ENCODE results near the gene ADAMTS7. TPM values are rescaled to one million over a fixed set of nuclear protein-coding genes. Genes with fewer than 3 reads are reported as not detected.

Gene ADAMTS7
- total and polyA plus RNA-seq, 2 of the 4 experiments (the other 2 are of a cell fraction): 1.4 to 12.6 TPM

GRCh38 chr15:78810003-78810361, 1.3 kb downstream of the ADAMTS7 start:
- Histone ChIP-seq H4K20me1 (ENCODE audit: insufficient read depth, low read length) (peaks cover 23% of the 10 kb centered on the region; the same call in 1 of the 2 replicates), H3K27ac (ENCODE audit: insufficient read depth, low read length) (no peak overlapping the region; the same call in 1 of the 2 replicates), H2AK9ac (replicated peaks; ENCODE audit: low read depth, low read length, poor library complexity) (peak overlapping the region; percentile 25), H3K23ac (ENCODE audit: low read depth, low read length) (no peak overlapping the region), H2AFZ (replicated peaks; ENCODE audit: low read length, poor library complexity) (peak overlapping the region; percentile 95), H3K18ac (ENCODE audit: low read depth, low read length) (no peak overlapping the region), H2AK5ac (ENCODE audit: low read depth, low read length) (no peak overlapping the region), H2BK5ac (ENCODE audit: low read depth, low read length, poor library complexity, severe bottlenecking) (no peak overlapping the region), H4K8ac (ENCODE audit: low read depth in 2 of 2, low read length in 2 of 2) (no peak overlapping the region), H3K9ac (ENCODE audit: low read depth, low read length) (peak overlapping the region; percentile 52), H3K9me1 (ENCODE audit: insufficient read depth, low read length) (peaks cover 9% of the 10 kb centered on the region), H2BK120ac (ENCODE audit: low read depth, low read length) (no peak overlapping the region), H4K5ac (ENCODE audit: low read depth, low read length) (no peak overlapping the region), H3K56ac (ENCODE audit: extremely low read depth, insufficient read depth, low read length) (no peak overlapping the region), H2BK15ac (ENCODE audit: low read depth, low read length) (no peak overlapping the region), H3K9me3 (ENCODE audit: control insufficient read depth, insufficient read depth, low read length) (no peaks in the 10 kb centered on the region), H2BK20ac (ENCODE audit: low read depth, low read length) (no peak overlapping the region), H3K14ac (replicated peaks; ENCODE audit: low read depth, low read length) (no peak overlapping the region; the same call in 1 of the 2 replicates), H3K79me1 (ENCODE audit: low read depth in 1 of 2, low read length in 2 of 2) (peaks cover 7 to 48% of the 10 kb centered on the region in 2 experiments; a peak in 3 of 4 replicates), H3K4me2 (ENCODE audit: low read depth, low read length) (peak overlapping the region; percentile 64), H4K91ac (ENCODE audit: insufficient read depth, low read depth, low read length) (no peak overlapping the region), H3K4ac (ENCODE audit: low read depth, low read length) (0 out of 2 replicates have a peak overlapping the region, but pooled peaks have one; percentile 9), H3K27me3 (ENCODE audit: control insufficient read depth, insufficient read depth, low read length) (no peaks in the 10 kb centered on the region), H3K4me3 (ENCODE audit: insufficient read depth, low read depth, low read length) (peak overlapping the region; percentile 96), H3K4me1 (ENCODE audit: control insufficient read depth, insufficient read depth, low read length) (peaks cover 8% of the 10 kb centered on the region), H3K36me3 (ENCODE audit: control insufficient read depth, insufficient read depth, low read length) (peaks cover 3% of the 10 kb centered on the region; the same call in 1 of the 2 replicates)
- ChIA-PET CTCF (no interaction called here), POLR2A (ENCODE audit: unreplicated experiment) (interaction anchor here (0.7 kb wide), 1 partner anchor 14 kb away, joined by 3 read pairs; no protein-coding TSS in a partner anchor)
- DNase-seq: no peak
- in situ Hi-C loops (cut with MboI; ENCODE audit: low sequenced_read_pairs): no loop called here
- ATAC-seq (ENCODE audit: low read depth): 0 out of 2 replicates have a peak, but pooled peaks have one; percentile 0
- TF ChIP-seq CHD1 (IDR thresholded peaks at IDR 0.05; ENCODE audit: low read depth, low read length): no peak
- no peak for TF ChIP-seq NFE2L2 (IDR thresholded peaks at IDR 0.05; ENCODE audit: low read depth, low read length)
- no peak for TF ChIP-seq CTCF (conservative IDR thresholded peaks at IDR 0.05; ENCODE audit: low read depth, low read length)
- TF ChIP-seq MAFK (IDR thresholded peaks at IDR 0.05; ENCODE audit: low read depth, low read length): no peak
- TF ChIP-seq SMC3 (IDR thresholded peaks at IDR 0.05; ENCODE audit: low read depth, low read length): no peak
- no peak for TF ChIP-seq RFX5 (IDR thresholded peaks at IDR 0.05; ENCODE audit: low read depth, low read length)
- no peak for TF ChIP-seq FOS (IDR thresholded peaks at IDR 0.05; ENCODE audit: low read depth, low read length)
- TF ChIP-seq MAZ (IDR thresholded peaks at IDR 0.05; ENCODE audit: borderline replicate concordance, low read depth, low read length): no peak
- TF ChIP-seq CEBPB (IDR thresholded peaks at IDR 0.05; ENCODE audit: low read depth, low read length): no peak
- no peak for TF ChIP-seq USF2 (IDR thresholded peaks at IDR 0.05; ENCODE audit: low read depth, low read length)
- TF ChIP-seq RCOR1 (IDR thresholded peaks at IDR 0.05; ENCODE audit: insufficient replicate concordance, low read length): no peak
- TF ChIP-seq POLR2A (IDR thresholded peaks at IDR 0.05; ENCODE audit: low read depth, low read length): no peak
- TF ChIP-seq BHLHE40 (IDR thresholded peaks at IDR 0.05; ENCODE audit: low read depth, low read length): no peak
- no peak for TF ChIP-seq ELK1 (IDR thresholded peaks at IDR 0.05; ENCODE audit: borderline replicate concordance, low read depth, low read length)
- no peak for TF ChIP-seq RAD21 (IDR thresholded peaks at IDR 0.05; ENCODE audit: low read length)
- no peak for TF ChIP-seq MXI1 (IDR thresholded peaks at IDR 0.05; ENCODE audit: borderline replicate concordance, low read depth, low read length)
- dilution Hi-C loops (cut with HindIII; ENCODE audit: low sequenced_read_pairs, unreplicated experiment): no loop called here
- WGBS, 2 experiments (ENCODE audit: extremely low coverage in 2 of 2, insufficient read length in 1 of 2): 24% methylated on average over 6 of the region's 11 CpGs; no CpG with 5 or more reads in 1 of the 2 experiments
- intact Hi-C loops (cut with micrococcal nuclease): loop anchor here (2.0 kb wide), 1 partner anchor 51 kb away; no protein-coding TSS in a partner anchor
- no TSS peak for BruUV-seq (replicated peaks)

Measured in IMR-90 (cell line).